Osteocyte (in vitro differentiated cells): ENCODE results near the gene GRIA4. TPM values are rescaled to one million over a fixed set of nuclear protein-coding genes. Genes with fewer than 3 reads are reported as not detected.
"Not testable (repeated sequence)": the region's sequence is repeated elsewhere in the genome, so short reads cannot be mapped to it uniquely, and the experiment has no call there.

ENCODE experiments used
- DNase-seq: peaks from one replicate; pipeline ENCODE4 v3.0.0; 2021; ENCODE audit warnings: mixed read lengths; ENCODE audit not compliant: unreplicated experiment; ENCODE audit errors: extremely low spot score
- H3K27ac Mint-ChIP-seq: one replicate; pipeline ENCODE4 v1.8.0; 2021; ENCODE audit warnings: mild to moderate bottlenecking, mixed read lengths; ENCODE audit not compliant: unreplicated experiment
- H3K27me3 Mint-ChIP-seq: one replicate; pipeline ENCODE4 v1.8.0; 2021; ENCODE audit warnings: mixed read lengths; ENCODE audit not compliant: unreplicated experiment
- H3K36me3 Mint-ChIP-seq: one replicate; pipeline ENCODE4 v1.8.0; 2021; ENCODE audit warnings: mixed read lengths; ENCODE audit not compliant: unreplicated experiment
- H3K4me1 Mint-ChIP-seq: one replicate; pipeline ENCODE4 v1.8.0; 2021; ENCODE audit warnings: mixed read lengths; ENCODE audit not compliant: unreplicated experiment
- H3K4me3 Mint-ChIP-seq: one replicate; pipeline ENCODE4 v1.8.0; 2021; ENCODE audit warnings: mild to moderate bottlenecking, moderate library complexity, mixed read lengths; ENCODE audit not compliant: unreplicated experiment
- H3K9me3 Mint-ChIP-seq: one replicate; pipeline ENCODE4 v1.8.0; 2021; ENCODE audit warnings: mixed read lengths; ENCODE audit not compliant: unreplicated experiment
- CTCF ChIP-seq: fragments of 200-600 bp; sonication (generic); IDR thresholded peaks from 2 replicates; pipeline ENCODE4 v1.5.0; 2021; ENCODE audit warnings: antibody characterized with exemption, mild to moderate bottlenecking, moderate library complexity
- total RNA-seq: library from RNA; stranded (reverse); gene quantifications from 2 replicates; pipeline ENCODE4 v1.2.1, GENCODE V29; 2021

GRIA4 gene
- total RNA-seq, 1 donor from 2014 or later: not detected

GRCh38 chr11:105780781-105781525 is 171.1 kb downstream of the GRIA4 start:
- no peaks in the 10 kb centered on the region for H3K36me3 Mint-ChIP-seq
- no peaks in the 10 kb centered on the region for H3K27me3 Mint-ChIP-seq
- no peak overlapping the region for H3K27ac Mint-ChIP-seq
- no peaks in the 10 kb centered on the region for H3K4me1 Mint-ChIP-seq
- DNase-seq: no peak
- H3K9me3 Mint-ChIP-seq: no peaks in the 10 kb centered on the region
- no peak for TF ChIP-seq CTCF
- no peak overlapping the region for H3K4me3 Mint-ChIP-seq

GRCh38 chr11:105781807-105782206 is 171.9 kb downstream of the GRIA4 start:
- no peak for TF ChIP-seq CTCF
- Mint-ChIP-seq H3K27ac (no peak overlapping the region), H3K36me3 (no peaks in the 10 kb centered on the region), H3K27me3 (no peaks in the 10 kb centered on the region), H3K9me3 (no peaks in the 10 kb centered on the region), H3K4me1 (no peaks in the 10 kb centered on the region), H3K4me3 (no peak overlapping the region)
- no peak for DNase-seq

- DNase-seq: no peak
- no peaks in the 10 kb centered on the region for H3K36me3 Mint-ChIP-seq
- H3K27me3 Mint-ChIP-seq: no peaks in the 10 kb centered on the region
- H3K4me3 Mint-ChIP-seq: no peak overlapping the region
- H3K9me3 Mint-ChIP-seq: no peaks in the 10 kb centered on the region
- no peak for TF ChIP-seq CTCF
- H3K27ac Mint-ChIP-seq: no peak overlapping the region
- no peaks in the 10 kb centered on the region for H3K4me1 Mint-ChIP-seq
Measured at GRCh38 chr11:105783216-105783615, 173.3 kb downstream of the GRIA4 start.

DNA sequence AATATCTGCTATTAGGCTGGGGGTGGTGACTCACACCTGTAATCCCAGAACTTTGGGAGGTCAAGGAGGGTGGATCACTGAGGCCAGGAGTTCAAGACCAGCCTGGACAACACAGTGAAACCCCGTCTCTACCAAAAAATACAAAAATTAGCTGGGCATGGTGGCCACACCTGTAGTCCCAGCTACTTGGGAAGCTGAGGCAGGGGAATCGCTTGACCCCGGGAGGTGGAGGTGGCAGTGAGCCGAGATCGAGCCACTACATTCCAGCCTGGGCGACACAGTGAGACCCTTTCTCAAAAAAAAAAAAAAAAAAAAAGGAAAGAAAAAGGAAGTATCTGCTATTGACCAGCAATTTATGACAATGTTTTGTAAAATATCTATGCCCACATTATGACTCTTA is 176.0 kb downstream of the GRIA4 start:
- not testable (repeated sequence) for H3K4me1 Mint-ChIP-seq, H3K9me3 Mint-ChIP-seq, DNase-seq, H3K27ac Mint-ChIP-seq, H3K27me3 Mint-ChIP-seq, H3K4me3 Mint-ChIP-seq, H3K36me3 Mint-ChIP-seq

- Mint-ChIP-seq H3K27ac (no peak overlapping the region), H3K36me3 (no peaks in the 10 kb centered on the region), H3K27me3 (no peaks in the 10 kb centered on the region), H3K4me3 (no peak overlapping the region), H3K9me3 (no peaks in the 10 kb centered on the region), H3K4me1 (no peaks in the 10 kb centered on the region)
- TF ChIP-seq CTCF: no peak
- no peak for DNase-seq
Measured at GRCh38 chr11:105786741-105787140, 176.9 kb downstream of the GRIA4 start.
